Measurements from ENCODE around the gene TRA2A. TPM values are rescaled to one million over a fixed set of nuclear protein-coding genes. Genes with fewer than 3 reads are reported as not detected.
A peak's percentile ranks its signal among the peaks of the same experiment; 100 is the strongest.
"Not testable (repeated sequence)": the region's sequence is repeated elsewhere in the genome, so short reads cannot be mapped to it uniquely, and the experiment has no call there.

Gene TRA2A
- 74.9 TPM for total RNA-seq

GRCh38 chr7:23531794-23532489 is at the start of gene TRA2A:
TSS of gene TRA2A (minus strand) at chr7:23531981. CDS start at chr7:23531824, 157 bp downstream.
- peak; percentile 98 for ATAC-seq

- peak; percentile 86 for ATAC-seq
Measured at GRCh38 chr7:23570592-23571200, 38.9 kb upstream of the TRA2A start.

GRCh38 chr7:23558303-23558702 is 26.5 kb upstream of the TRA2A start:
- no peak for ATAC-seq

- ATAC-seq: no peak
Measured at GRCh38 chr7:23547662-23548061, 15.9 kb upstream of the TRA2A start.

- peak; percentile 89 for ATAC-seq
Measured at GRCh38 chr7:23546897-23547572, 15.3 kb upstream of the TRA2A start.

GRCh38 chr7:23545493-23545892 is 13.7 kb upstream of the TRA2A start:
- no peak for ATAC-seq

- peak; percentile 48 for ATAC-seq
Measured at GRCh38 chr7:23544913-23545354, 13.2 kb upstream of the TRA2A start.

GRCh38 chr7:23542752-23543151 is 11.0 kb upstream of the TRA2A start:
- ATAC-seq: no peak

- peak; percentile 8 for ATAC-seq
Measured at GRCh38 chr7:23539494-23539907, 7.7 kb upstream of the TRA2A start.

GRCh38 chr7:23538301-23538700 is 6.5 kb upstream of the TRA2A start:
- no peak for ATAC-seq

GRCh38 chr7:23533238-23533604 is 1.4 kb upstream of the TRA2A start:
- ATAC-seq: no peak

- no peak for ATAC-seq
Measured at GRCh38 chr7:23532490-23533237, 883 bp upstream of the TRA2A start.

- ATAC-seq: peak; percentile 75
Measured at GRCh38 chr7:23531050-23531793, 559 bp downstream of the TRA2A start.

GRCh38 chr7:23530405-23530804 is 1.4 kb downstream of the TRA2A start:
- no peak for ATAC-seq

- ATAC-seq: no peak
Measured at GRCh38 chr7:23529262-23529859, 2.4 kb downstream of the TRA2A start.

- not testable (repeated sequence) for ATAC-seq
Measured at GRCh38 chr7:23525611-23526010, 6.2 kb downstream of the TRA2A start.

GRCh38 chr7:23524473-23524872 is 7.3 kb downstream of the TRA2A start:
- no peak for ATAC-seq

- ATAC-seq: no peak
Measured at GRCh38 chr7:23523486-23524075, 8.2 kb downstream of the TRA2A start.

GRCh38 chr7:23520582-23520981 is 11.2 kb downstream of the TRA2A start:
- ATAC-seq: no peak

- no peak for ATAC-seq
Measured at GRCh38 chr7:23514755-23515154, 17.0 kb downstream of the TRA2A start.

- ATAC-seq: peak; percentile 76
Measured at GRCh38 chr7:23513746-23514145, 18.0 kb downstream of the TRA2A start.
